ENCODE measurements around the gene TBR1.

TBR1 gene

GRCh38 chr2:161402297-161402696 is 13.8 kb upstream of the TBR1 start:
- H3K4me3 Mint-ChIP-seq = no peak overlapping the region
- no peaks in the 10 kb centered on the region for H3K9me3 Mint-ChIP-seq
- H3K4me1 Mint-ChIP-seq (ENCODE audit: low read depth) = no peaks in the 10 kb centered on the region
- no peaks in the 10 kb centered on the region for H3K27me3 Mint-ChIP-seq
- H3K36me3 Mint-ChIP-seq (ENCODE audit: low read depth) = peaks cover 49% of the 10 kb centered on the region
- no peak overlapping the region for H3K27ac Mint-ChIP-seq

- Mint-ChIP-seq H3K27ac (no peak overlapping the region), H3K27me3 (no peaks in the 10 kb centered on the region), H3K4me3 (no peak overlapping the region), H3K36me3 (ENCODE audit: low read depth) (peaks cover 34% of the 10 kb centered on the region), H3K9me3 (no peaks in the 10 kb centered on the region), H3K4me1 (ENCODE audit: low read depth) (no peaks in the 10 kb centered on the region)
These were observed 9.8 kb upstream of the TBR1 start for GRCh38 chr2:161406316-161406715.

- H3K36me3 Mint-ChIP-seq (ENCODE audit: low read depth) = peaks cover 31% of the 10 kb centered on the region
- H3K27ac Mint-ChIP-seq = no peak overlapping the region
These were observed 8.5 kb upstream of the TBR1 start for GRCh38 chr2:161407597-161407996.

GRCh38 chr2:161409308-161409907 is 6.7 kb upstream of the TBR1 start:
- Mint-ChIP-seq H3K27me3 (peaks cover 9% of the 10 kb centered on the region), H3K27ac (no peak overlapping the region), H3K9me3 (no peaks in the 10 kb centered on the region), H3K36me3 (ENCODE audit: low read depth) (peaks cover 25% of the 10 kb centered on the region), H3K4me1 (ENCODE audit: low read depth) (peaks cover 4% of the 10 kb centered on the region), H3K4me3 (no peak overlapping the region)

More at GRCh38 chr2:161407597-161407996, 8.5 kb upstream of the TBR1 start:
- no peak overlapping the region for H3K4me3 Mint-ChIP-seq
- H3K27me3 Mint-ChIP-seq = no peaks in the 10 kb centered on the region
- no peaks in the 10 kb centered on the region for H3K9me3 Mint-ChIP-seq
- H3K4me1 Mint-ChIP-seq (ENCODE audit: low read depth) = no peaks in the 10 kb centered on the region

- no peaks in the 10 kb centered on the region for H3K9me3 Mint-ChIP-seq
- no peak overlapping the region for H3K27ac Mint-ChIP-seq
- peaks cover 22% of the 10 kb centered on the region for H3K36me3 Mint-ChIP-seq (ENCODE audit: low read depth)
- no peak overlapping the region for H3K4me3 Mint-ChIP-seq
- peaks cover 34% of the 10 kb centered on the region for H3K27me3 Mint-ChIP-seq
- peaks cover 30% of the 10 kb centered on the region for H3K4me1 Mint-ChIP-seq (ENCODE audit: low read depth)
These were observed 3.8 kb upstream of the TBR1 start for GRCh38 chr2:161412346-161412745.

- Mint-ChIP-seq H3K4me1 (ENCODE audit: low read depth) (peaks cover 49% of the 10 kb centered on the region), H3K36me3 (ENCODE audit: low read depth) (peaks cover 12% of the 10 kb centered on the region), H3K27ac (no peak overlapping the region), H3K27me3 (peaks cover 54% of the 10 kb centered on the region), H3K9me3 (no peaks in the 10 kb centered on the region), H3K4me3 (peak overlapping the region; percentile 70)
These were observed 1.8 kb upstream of the TBR1 start for GRCh38 chr2:161414042-161415033.

GRCh38 chr2:161415034-161415986 is 787 bp upstream of the TBR1 start:
- H3K27ac Mint-ChIP-seq = peak overlapping the region; percentile 3
- peak overlapping the region; percentile 70 for H3K4me3 Mint-ChIP-seq
- peaks cover 12% of the 10 kb centered on the region for H3K36me3 Mint-ChIP-seq (ENCODE audit: low read depth)
- peaks cover 64% of the 10 kb centered on the region for H3K27me3 Mint-ChIP-seq
- H3K4me1 Mint-ChIP-seq (ENCODE audit: low read depth) = peaks cover 50% of the 10 kb centered on the region
- no peaks in the 10 kb centered on the region for H3K9me3 Mint-ChIP-seq

- peak overlapping the region; percentile 70 for H3K4me3 Mint-ChIP-seq
These were observed 776 bp downstream of the TBR1 start for GRCh38 chr2:161416708-161417437.

GRCh38 chr2:161417438-161418274 is 1.6 kb downstream of the TBR1 start:
- H3K9me3 Mint-ChIP-seq = no peaks in the 10 kb centered on the region
- H3K4me3 Mint-ChIP-seq = peak overlapping the region; percentile 29
- peaks cover 4% of the 10 kb centered on the region for H3K36me3 Mint-ChIP-seq (ENCODE audit: low read depth)
- H3K4me1 Mint-ChIP-seq (ENCODE audit: low read depth) = peaks cover 54% of the 10 kb centered on the region
- no peak overlapping the region for H3K27ac Mint-ChIP-seq
- H3K27me3 Mint-ChIP-seq = peaks cover 88% of the 10 kb centered on the region

More at GRCh38 chr2:161416708-161417437, 776 bp downstream of the TBR1 start:
- H3K9me3 Mint-ChIP-seq = no peaks in the 10 kb centered on the region
- H3K4me1 Mint-ChIP-seq (ENCODE audit: low read depth) = peaks cover 50% of the 10 kb centered on the region
- peaks cover 80% of the 10 kb centered on the region for H3K27me3 Mint-ChIP-seq
- H3K36me3 Mint-ChIP-seq (ENCODE audit: low read depth) = peaks cover 4% of the 10 kb centered on the region
- no peak overlapping the region for H3K27ac Mint-ChIP-seq

GRCh38 chr2:161418275-161418714 is 2.2 kb downstream of the TBR1 start:
- H3K4me1 Mint-ChIP-seq (ENCODE audit: low read depth) = peaks cover 56% of the 10 kb centered on the region
- peak overlapping the region; percentile 29 for H3K4me3 Mint-ChIP-seq
- no peaks in the 10 kb centered on the region for H3K9me3 Mint-ChIP-seq
- peaks cover 94% of the 10 kb centered on the region for H3K27me3 Mint-ChIP-seq
- peaks cover 6% of the 10 kb centered on the region for H3K36me3 Mint-ChIP-seq (ENCODE audit: low read depth)
- no peak overlapping the region for H3K27ac Mint-ChIP-seq

- H3K9me3 Mint-ChIP-seq = no peaks in the 10 kb centered on the region
- H3K36me3 Mint-ChIP-seq (ENCODE audit: low read depth) = peaks cover 6% of the 10 kb centered on the region
- H3K27me3 Mint-ChIP-seq = peaks cover 88% of the 10 kb centered on the region
- peaks cover 54% of the 10 kb centered on the region for H3K4me1 Mint-ChIP-seq (ENCODE audit: low read depth)
- H3K4me3 Mint-ChIP-seq = peak overlapping the region; percentile 60
- H3K27ac Mint-ChIP-seq = no peak overlapping the region
These were observed 2.9 kb downstream of the TBR1 start for GRCh38 chr2:161418715-161419637.

- Mint-ChIP-seq H3K36me3 (ENCODE audit: low read depth) (peaks cover 6% of the 10 kb centered on the region), H3K4me3 (no peak overlapping the region), H3K9me3 (no peaks in the 10 kb centered on the region), H3K27me3 (peaks cover 92% of the 10 kb centered on the region), H3K27ac (no peak overlapping the region), H3K4me1 (ENCODE audit: low read depth) (peaks cover 61% of the 10 kb centered on the region)
These were observed 3.6 kb downstream of the TBR1 start for GRCh38 chr2:161419638-161420190.
